BE2C (cell line): ENCODE measurements around the gene TTC36.

Experiments used
- DNase-seq: peaks from one replicate; pipeline ENCODE4 v3.0.0-alpha.2; 2020
- H3K27me3 ChIP-seq: fragments of 250-450 bp; sonication (Bioruptor Pico); 2 replicates; pipeline ENCODE4 v1.5.1; 2020; ENCODE audit warnings: mild to moderate bottlenecking
- H3K36me3 ChIP-seq: fragments of 250-450 bp; sonication (Bioruptor Pico); 2 replicates; pipeline ENCODE4 v1.5.1; 2020; ENCODE audit warnings: mild to moderate bottlenecking
- H3K4me1 ChIP-seq: fragments of 250-450 bp; sonication (Bioruptor Pico); 2 replicates; pipeline ENCODE4 v1.5.1; 2020
- H3K4me3 ChIP-seq: 2 replicates; pipeline ENCODE4 v1.5.1; 2011; ENCODE audit warnings: low read depth, low read length
- H3K9me3 ChIP-seq: fragments of 250-450 bp; sonication (Bioruptor Pico); 2 replicates; pipeline ENCODE4 v1.5.1; 2020
- TF ChIP-seq, protein P1 (sequence below): IDR thresholded peaks from 2 replicates; pipeline ENCODE4 v1.5.1; 2012; ENCODE audit warnings: mild to moderate bottlenecking, low read depth, low read length

Gene TTC36

GRCh38 chr11:118544647-118545010 is 17.4 kb downstream of the TTC36 start:
- no peak for DNase-seq
- no peaks in the 10 kb centered on the region for H3K9me3 ChIP-seq
- no peaks in the 10 kb centered on the region for H3K4me1 ChIP-seq
- TF ChIP-seq, protein P1, sequence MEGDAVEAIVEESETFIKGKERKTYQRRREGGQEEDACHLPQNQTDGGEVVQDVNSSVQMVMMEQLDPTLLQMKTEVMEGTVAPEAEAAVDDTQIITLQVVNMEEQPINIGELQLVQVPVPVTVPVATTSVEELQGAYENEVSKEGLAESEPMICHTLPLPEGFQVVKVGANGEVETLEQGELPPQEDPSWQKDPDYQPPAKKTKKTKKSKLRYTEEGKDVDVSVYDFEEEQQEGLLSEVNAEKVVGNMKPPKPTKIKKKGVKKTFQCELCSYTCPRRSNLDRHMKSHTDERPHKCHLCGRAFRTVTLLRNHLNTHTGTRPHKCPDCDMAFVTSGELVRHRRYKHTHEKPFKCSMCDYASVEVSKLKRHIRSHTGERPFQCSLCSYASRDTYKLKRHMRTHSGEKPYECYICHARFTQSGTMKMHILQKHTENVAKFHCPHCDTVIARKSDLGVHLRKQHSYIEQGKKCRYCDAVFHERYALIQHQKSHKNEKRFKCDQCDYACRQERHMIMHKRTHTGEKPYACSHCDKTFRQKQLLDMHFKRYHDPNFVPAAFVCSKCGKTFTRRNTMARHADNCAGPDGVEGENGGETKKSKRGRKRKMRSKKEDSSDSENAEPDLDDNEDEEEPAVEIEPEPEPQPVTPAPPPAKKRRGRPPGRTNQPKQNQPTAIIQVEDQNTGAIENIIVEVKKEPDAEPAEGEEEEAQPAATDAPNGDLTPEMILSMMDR: no peak
- H3K36me3 ChIP-seq: peaks cover 5% of the 10 kb centered on the region; the same call in 1 of the 2 replicates
- no peaks in the 10 kb centered on the region for H3K27me3 ChIP-seq
- no peak overlapping the region for H3K4me3 ChIP-seq

GRCh38 chr11:118545533-118545932 is 18.3 kb downstream of the TTC36 start:
- no peaks in the 10 kb centered on the region for H3K4me1 ChIP-seq
- H3K4me3 ChIP-seq: no peak overlapping the region
- no peak for DNase-seq
- peaks cover 5% of the 10 kb centered on the region; the same call in 1 of the 2 replicates for H3K36me3 ChIP-seq
- H3K27me3 ChIP-seq: no peaks in the 10 kb centered on the region
- TF ChIP-seq, protein P1: no peak
- no peaks in the 10 kb centered on the region for H3K9me3 ChIP-seq

- H3K9me3 ChIP-seq: no peaks in the 10 kb centered on the region
- H3K4me1 ChIP-seq: no peaks in the 10 kb centered on the region
- no peaks in the 10 kb centered on the region for H3K27me3 ChIP-seq
- DNase-seq: no peak
- H3K4me3 ChIP-seq: no peak overlapping the region
- H3K36me3 ChIP-seq: peaks cover 9% of the 10 kb centered on the region; the same call in 1 of the 2 replicates
- TF ChIP-seq, protein P1: no peak
Measured at GRCh38 chr11:118547132-118547531, 19.9 kb downstream of the TTC36 start.

- Histone ChIP-seq H3K36me3 (peaks cover 9% of the 10 kb centered on the region), H3K27me3 (no peaks in the 10 kb centered on the region), H3K4me3 (no peak overlapping the region), H3K9me3 (no peaks in the 10 kb centered on the region), H3K4me1 (no peaks in the 10 kb centered on the region)
- no peak for DNase-seq
- TF ChIP-seq, protein P1: no peak
Measured at GRCh38 chr11:118552341-118552740, 25.1 kb downstream of the TTC36 start.

- no peak for DNase-seq
- H3K4me3 ChIP-seq: no peak overlapping the region
- peaks cover 7% of the 10 kb centered on the region for H3K36me3 ChIP-seq
- H3K27me3 ChIP-seq: no peaks in the 10 kb centered on the region
- TF ChIP-seq, protein P1: no peak
- no peaks in the 10 kb centered on the region for H3K9me3 ChIP-seq
- no peaks in the 10 kb centered on the region for H3K4me1 ChIP-seq
Measured at GRCh38 chr11:118560806-118561205, 33.5 kb downstream of the TTC36 start.

GRCh38 chr11:118565051-118565450 is 37.8 kb downstream of the TTC36 start:
- Histone ChIP-seq H3K4me1 (no peaks in the 10 kb centered on the region), H3K9me3 (no peaks in the 10 kb centered on the region), H3K4me3 (peak overlapping the region; percentile 84), H3K27me3 (no peaks in the 10 kb centered on the region), H3K36me3 (no peaks in the 10 kb centered on the region)
- TF ChIP-seq, protein P1: no peak
- no peak for DNase-seq
